ENCODE results near the gene TMEM44.

Gene TMEM44

DNA sequence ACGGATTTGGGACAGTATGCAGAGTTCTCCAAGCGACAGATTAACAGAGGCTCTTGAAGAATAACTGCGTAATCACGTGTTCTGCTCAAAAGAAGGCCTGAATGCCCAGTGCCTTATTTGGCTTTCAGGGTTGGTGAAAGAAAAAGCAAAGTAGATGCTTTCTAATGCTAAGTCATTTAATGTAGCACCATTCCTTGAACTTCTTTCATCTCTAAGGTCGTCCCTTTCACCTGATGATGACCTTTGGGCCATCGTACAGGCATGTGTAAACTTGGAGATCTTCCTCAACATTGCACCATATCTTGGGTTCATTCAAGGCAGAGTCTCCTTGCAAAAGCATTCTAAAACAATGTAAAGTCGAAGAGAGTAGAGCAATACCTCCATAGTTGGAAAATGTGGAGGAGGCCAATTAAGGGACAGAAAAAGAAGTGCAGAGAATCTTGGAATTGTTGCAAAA is 48.9 kb downstream of the TMEM44 start:
- Histone ChIP-seq H3K36me3 (ENCODE audit: control insufficient read depth in 2 of 2, insufficient read depth in 1 of 2, low read length in 2 of 2) (peaks cover 0 to 33% of the 10 kb centered on the region in 2 experiments; a peak in 1 of 3 replicates), H3K4me1 (ENCODE audit: control insufficient read depth, insufficient read depth, low read length) (no peaks in the 10 kb centered on the region), H3K9me3 (ENCODE audit: control insufficient read depth, insufficient read depth, low read depth, low read length) (no peaks in the 10 kb centered on the region), H3K27ac (ENCODE audit: extremely low read depth, low read depth, low read length) (peak overlapping the region; percentile 68; the same call in 1 of the 2 replicates), H3K4me3 (ENCODE audit: low read depth, low read length) (peak overlapping the region; percentile 99)
- TF ChIP-seq ZNF621 (tag by site-specific recombination; IDR thresholded peaks at IDR 0.05) (no peak), ZNF146 (tag by site-specific recombination; IDR thresholded peaks at IDR 0.05) (no peak), ZXDB (tag by site-specific recombination; IDR thresholded peaks at IDR 0.05) (no peak), ZSCAN18 (tag by site-specific recombination; IDR thresholded peaks at IDR 0.05) (no peak), ZNF350 (tag by site-specific recombination; IDR thresholded peaks at IDR 0.05) (no peak), ZNF510 (tag by site-specific recombination; IDR thresholded peaks at IDR 0.05; ENCODE audit: insufficient replicate concordance) (no peak), ZBTB8A (tag by site-specific recombination; IDR thresholded peaks at IDR 0.05) (no peak), ZNF555 (tag by site-specific recombination; conservative IDR thresholded peaks at IDR 0.05) (no peak), ZEB2 (tag by site-specific recombination; IDR thresholded peaks at IDR 0.05) (no peak), ZNF10 (tag by site-specific recombination; IDR thresholded peaks at IDR 0.05) (no peak), ZNF2 (tag by site-specific recombination; IDR thresholded peaks at IDR 0.05) (no peak), ZNF362 (tag by site-specific recombination; IDR thresholded peaks at IDR 0.05) (no peak)
- ChIA-PET CTCF (interaction anchor here (0.7 to 1.2 kb wide), 3 partner anchors 9 to 20 kb away, joined by 3 to 5 read pairs (median 4); no protein-coding TSS in a partner anchor), POLR2A (interaction anchor here (1.2 to 2.4 kb wide), 3 partner anchors 9 to 686 kb away, joined by 3 to 6 read pairs (median 4); no protein-coding TSS in a partner anchor)

DNA sequence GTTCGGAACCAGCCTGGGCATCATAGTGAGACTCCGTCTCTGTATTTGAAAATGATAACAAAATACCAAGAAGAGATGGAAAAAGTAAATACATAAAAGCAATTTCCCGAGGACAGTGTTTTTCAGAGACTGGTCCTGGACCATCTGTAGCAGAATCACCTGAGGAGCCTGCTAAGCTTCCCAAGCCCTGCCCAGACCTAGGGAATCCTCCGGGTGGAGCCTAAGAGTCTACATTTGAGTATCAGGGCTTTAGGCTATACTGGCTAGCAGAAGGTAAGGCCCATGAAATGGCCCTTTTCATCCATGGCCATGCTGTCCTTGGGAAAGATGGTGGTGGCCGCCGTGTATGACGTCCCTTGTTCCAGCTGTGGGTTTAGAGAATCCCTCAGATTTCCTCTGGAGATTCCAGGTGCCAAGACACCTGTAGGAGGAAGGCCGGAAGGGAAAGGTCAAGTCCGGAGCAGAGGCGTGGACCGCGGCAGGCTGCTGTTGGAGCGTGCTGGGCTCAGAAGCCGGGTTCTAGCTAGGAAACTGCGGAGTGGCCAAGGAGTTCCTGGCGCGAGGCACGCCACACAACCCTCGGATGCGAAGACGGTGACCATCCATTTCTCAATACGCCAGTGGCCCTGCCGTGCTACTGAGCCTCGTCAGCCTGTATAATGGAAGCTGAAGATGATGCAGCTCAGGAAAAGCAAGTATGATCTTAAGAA is 50.9 kb downstream of the TMEM44 start:
- CTCF ChIA-PET: interaction anchor here (0.7 to 1.7 kb wide), 3 partner anchors 10 to 249 kb away, joined by 3 to 5 read pairs (median 5); no protein-coding TSS in a partner anchor
- H3K27ac ChIP-seq (ENCODE audit: extremely low read depth, low read depth, low read length): no peak overlapping the region
- POLR2A ChIA-PET: interaction anchor here (0.7 to 2.4 kb wide), 2 partner anchors 10 to 1994 kb away, joined by 4 to 6 read pairs; no protein-coding TSS in a partner anchor
- H3K9me3 ChIP-seq (ENCODE audit: control insufficient read depth, insufficient read depth, low read depth, low read length): no peaks in the 10 kb centered on the region
- no peak overlapping the region for H3K4me3 ChIP-seq (ENCODE audit: low read depth, low read length)
- no peaks in the 10 kb centered on the region for H3K4me1 ChIP-seq (ENCODE audit: control insufficient read depth, insufficient read depth, low read length)
- peaks cover 0 to 20% of the 10 kb centered on the region in 2 experiments; a peak in 1 of 3 replicates for H3K36me3 ChIP-seq (ENCODE audit: control insufficient read depth in 2 of 2, insufficient read depth in 1 of 2, low read length in 2 of 2)
- TF ChIP-seq ZXDB (tag by site-specific recombination; IDR thresholded peaks at IDR 0.05): no peak
- TF ChIP-seq, protein P1, sequence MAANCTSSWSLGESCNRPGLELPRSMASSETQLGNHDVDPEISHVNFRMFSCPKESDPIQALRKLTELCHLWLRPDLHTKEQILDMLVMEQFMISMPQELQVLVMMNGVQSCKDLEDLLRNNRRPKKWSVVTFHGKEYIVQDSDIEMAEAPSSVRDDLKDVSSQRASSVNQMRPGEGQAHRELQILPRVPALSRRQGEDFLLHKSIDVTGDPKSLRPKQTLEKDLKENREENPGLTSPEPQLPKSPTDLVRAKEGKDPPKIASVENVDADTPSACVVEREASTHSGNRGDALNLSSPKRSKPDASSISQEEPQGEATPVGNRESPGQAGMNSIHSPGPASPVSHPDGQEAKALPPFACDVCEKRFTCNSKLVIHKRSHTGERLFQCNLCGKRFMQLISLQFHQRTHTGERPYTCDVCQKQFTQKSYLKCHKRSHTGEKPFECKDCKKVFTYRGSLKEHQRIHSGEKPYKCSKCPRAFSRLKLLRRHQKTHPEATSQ (tag by site-specific recombination; IDR thresholded peaks at IDR 0.05): no peak
- no peak for TF ChIP-seq ZNF19 (tag by site-specific recombination; IDR thresholded peaks at IDR 0.05; ENCODE audit: low read depth)
- TF ChIP-seq ZEB2 (tag by site-specific recombination; IDR thresholded peaks at IDR 0.05): no peak
- no peak for TF ChIP-seq ZBTB7A (tag by site-specific recombination; IDR thresholded peaks at IDR 0.05; ENCODE audit: low read depth)
- TF ChIP-seq ZNF707 (tag by site-specific recombination; IDR thresholded peaks at IDR 0.05): no peak
- no peak for TF ChIP-seq HOXD13 (CRISPR knock-in tag; IDR thresholded peaks at IDR 0.05; ENCODE audit: borderline replicate concordance)
- TF ChIP-seq ZNF169 (tag by site-specific recombination; IDR thresholded peaks at IDR 0.05): no peak
- TF ChIP-seq MYNN (tag by site-specific recombination; IDR thresholded peaks at IDR 0.05; ENCODE audit: borderline replicate concordance): no peak

All from HEK293 (cell line).